ENCODE results near the gene TMC6. TPM values are rescaled to one million over a fixed set of nuclear protein-coding genes. Genes with fewer than 3 reads are reported as not detected.
A peak's percentile ranks its signal among the peaks of the same experiment; 100 is the strongest.

TMC6 gene
- total RNA-seq, 2 donors from 2014 or later, result 143 to 149 TPM

- no peak overlapping the region for H3K9ac ChIP-seq (ENCODE audit: extremely low read depth, low read length, poor library complexity, severe bottlenecking)
- Mint-ChIP-seq H3K4me1 (peaks cover 3% of the 10 kb centered on the region), H3K36me3 (ENCODE audit: low read depth) (no peaks in the 10 kb centered on the region), H3K27me3 (ENCODE audit: insufficient read depth) (peaks cover 17% of the 10 kb centered on the region), H3K4me3 (no peak overlapping the region), H3K9me3 (no peaks in the 10 kb centered on the region), H3K27ac (no peak overlapping the region)
- H3K4me3 ChIP-seq (ENCODE audit: low read length), result no peak overlapping the region
- no peak for TF ChIP-seq CTCF (conservative IDR thresholded peaks at IDR 0.05)
- peak; percentile 76 for DNase-seq
- H3K4me1 ChIP-seq (ENCODE audit: control insufficient read depth, insufficient read depth, low read length), result no peaks in the 10 kb centered on the region
- no peak overlapping the region for H3K27ac ChIP-seq (ENCODE audit: low read depth, low read length)
- no peaks in the 10 kb centered on the region for H3K36me3 ChIP-seq (ENCODE audit: control insufficient read depth, insufficient read depth, low read length)
- no peaks in the 10 kb centered on the region for H3K9me3 ChIP-seq (ENCODE audit: control insufficient read depth, low read length)
- 85 to 92% methylated on average over 2 to 17 of the region's 17 CpGs for WGBS, 2 experiments (ENCODE audit: insufficient coverage in 1 of 2, insufficient read length in 1 of 2)
- H3K27me3 ChIP-seq (ENCODE audit: control insufficient read depth, insufficient read depth, low read length, poor library complexity, severe bottlenecking), result no peaks in the 10 kb centered on the region
Measured at GRCh38 chr17:78138204-78139060, 9.9 kb upstream of the TMC6 start.

DNA sequence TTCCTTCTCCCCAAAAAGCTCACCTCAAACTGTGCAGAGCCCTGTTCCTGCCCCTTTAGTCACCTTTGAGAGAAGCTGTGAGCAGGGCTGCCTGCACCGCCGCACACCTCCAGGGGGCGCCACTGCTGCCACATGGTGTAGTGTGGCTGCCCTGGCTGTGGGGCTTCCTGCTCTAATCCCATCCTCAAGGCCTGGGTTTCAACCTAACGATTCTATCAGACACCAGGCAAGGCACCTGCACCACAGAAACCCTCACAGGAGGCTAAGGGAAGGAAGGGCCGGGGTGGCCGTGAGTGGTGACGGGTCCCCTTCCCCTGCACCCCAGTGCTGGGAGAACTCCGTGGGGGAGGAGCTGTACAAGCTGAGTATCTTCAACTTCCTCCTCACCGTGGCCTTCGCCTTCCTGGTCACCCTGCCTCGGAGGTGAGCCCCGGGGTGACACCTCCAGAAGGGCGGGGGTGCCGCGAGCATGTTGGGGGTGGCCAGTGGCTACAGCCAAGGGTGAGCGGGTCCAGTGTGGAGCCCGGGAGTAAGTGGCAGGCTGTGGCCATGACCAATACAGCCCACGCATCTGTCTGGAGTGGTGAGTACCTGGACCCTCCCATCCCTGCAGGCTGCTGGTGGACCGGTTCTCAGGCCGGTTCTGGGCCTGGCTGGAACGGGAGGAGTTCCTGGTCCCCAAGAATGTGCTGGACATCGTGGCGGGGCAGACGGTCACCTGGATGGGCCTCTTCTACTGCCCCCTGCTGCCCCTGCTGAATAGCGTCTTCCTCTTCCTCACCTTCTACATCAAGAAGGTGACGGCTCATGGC lies 9.0 kb upstream of the TMC6 start:
- Histone ChIP-seq H3K4me3 (ENCODE audit: low read length) (no peak overlapping the region), H3K9me3 (ENCODE audit: control insufficient read depth, low read length) (no peaks in the 10 kb centered on the region), H3K9ac (ENCODE audit: extremely low read depth, low read length, poor library complexity, severe bottlenecking) (no peak overlapping the region), H3K4me1 (ENCODE audit: control insufficient read depth, insufficient read depth, low read length) (no peaks in the 10 kb centered on the region), H3K27ac (ENCODE audit: low read depth, low read length) (no peak overlapping the region), H3K27me3 (ENCODE audit: control insufficient read depth, insufficient read depth, low read length, poor library complexity, severe bottlenecking) (no peaks in the 10 kb centered on the region), H3K36me3 (ENCODE audit: control insufficient read depth, insufficient read depth, low read length) (no peaks in the 10 kb centered on the region)
- H3K27me3 Mint-ChIP-seq (ENCODE audit: insufficient read depth), result peaks cover 22% of the 10 kb centered on the region
- no peak overlapping the region for H3K4me3 Mint-ChIP-seq
- DNase-seq, result peak; percentile 87
- no peaks in the 10 kb centered on the region for H3K9me3 Mint-ChIP-seq
- whole genome bisulfite sequencing, 2 experiments (ENCODE audit: insufficient coverage in 1 of 2, insufficient read length in 1 of 2), result 83 to 87% methylated on average over 17 to 26 of the region's 26 CpGs
- TF ChIP-seq CTCF (conservative IDR thresholded peaks at IDR 0.05), result peak; percentile 75
- H3K27ac Mint-ChIP-seq, result no peak overlapping the region
- H3K4me1 Mint-ChIP-seq, result peaks cover 3% of the 10 kb centered on the region
- H3K36me3 Mint-ChIP-seq (ENCODE audit: low read depth), result no peaks in the 10 kb centered on the region

DNA sequence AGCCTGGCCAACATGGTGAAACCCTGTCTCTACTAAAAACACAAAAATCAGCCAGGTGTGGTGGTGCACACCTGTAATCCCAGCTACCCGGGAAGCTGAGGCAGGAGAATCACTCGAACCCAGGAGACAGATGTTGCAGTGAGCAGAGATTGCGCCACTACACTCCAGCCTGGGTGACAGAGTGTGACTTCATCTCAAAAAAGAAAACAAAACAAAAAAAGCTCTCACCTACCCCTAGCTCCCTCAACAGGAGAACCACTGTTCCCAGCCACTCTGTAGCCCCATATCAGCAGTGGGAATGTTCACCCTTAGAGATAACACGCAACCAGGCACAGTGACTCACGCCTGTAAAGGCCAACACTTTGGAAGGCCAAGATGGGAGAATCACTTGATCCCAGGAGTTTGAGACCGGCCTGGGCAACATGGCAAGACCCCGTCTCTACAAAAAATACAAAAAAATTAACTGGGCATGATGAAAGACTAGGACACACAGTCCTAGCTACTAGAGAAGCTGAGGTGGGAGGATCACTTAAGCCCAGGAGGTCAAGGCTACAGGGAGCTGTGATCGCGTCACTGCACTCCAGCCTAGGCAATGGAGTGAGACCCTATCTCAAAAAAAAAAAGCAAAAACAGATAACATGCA lies 7.4 kb upstream of the TMC6 start:
- H3K27me3 Mint-ChIP-seq (ENCODE audit: insufficient read depth), result peaks cover 19% of the 10 kb centered on the region
- WGBS, 2 experiments (ENCODE audit: insufficient coverage in 1 of 2, insufficient read length in 1 of 2), result 94 to 95% methylated on average over 8 to 9 of the region's 9 CpGs
- H3K27me3 ChIP-seq (ENCODE audit: control insufficient read depth, insufficient read depth, low read length, poor library complexity, severe bottlenecking), result peaks cover 4% of the 10 kb centered on the region
- no peaks in the 10 kb centered on the region for H3K9me3 ChIP-seq (ENCODE audit: control insufficient read depth, low read length)
- no peak overlapping the region for H3K27ac ChIP-seq (ENCODE audit: low read depth, low read length)
- no peak for TF ChIP-seq CTCF (conservative IDR thresholded peaks at IDR 0.05)
- no peaks in the 10 kb centered on the region for H3K4me1 ChIP-seq (ENCODE audit: control insufficient read depth, insufficient read depth, low read length)
- no peak overlapping the region for H3K27ac Mint-ChIP-seq
- no peaks in the 10 kb centered on the region for H3K36me3 ChIP-seq (ENCODE audit: control insufficient read depth, insufficient read depth, low read length)
- H3K9ac ChIP-seq (ENCODE audit: extremely low read depth, low read length, poor library complexity, severe bottlenecking), result no peak overlapping the region
- no peaks in the 10 kb centered on the region for H3K9me3 Mint-ChIP-seq
- DNase-seq, result no peak
- H3K4me1 Mint-ChIP-seq, result peaks cover 3% of the 10 kb centered on the region
- no peak overlapping the region for H3K4me3 ChIP-seq (ENCODE audit: low read length)
- H3K36me3 Mint-ChIP-seq (ENCODE audit: low read depth), result no peaks in the 10 kb centered on the region
- no peak overlapping the region for H3K4me3 Mint-ChIP-seq

Measured in endodermal cell (in vitro differentiated cells).